K562 (cell line): ENCODE measurements around the gene TEX30.

Source experiments
- NFIX ChIP-seq: fragments of 250-450 bp; sonication (Bioruptor Pico); IDR thresholded peaks from 2 replicates; pipeline ENCODE4 v1.4.0; 2020; ENCODE audit warnings: low read depth, mild to moderate bottlenecking, moderate library complexity
- POLR2A ChIP-seq: fragments of 450-650 bp; conservative IDR thresholded peaks from 2 replicates; pipeline ENCODE4 v1.6.1; 2016
- ZZZ3 ChIP-seq: fragments of 450-650 bp; IDR thresholded peaks from 2 replicates; pipeline ENCODE4 v1.6.1; 2016; ENCODE audit warnings: antibody characterized with exemption, mild to moderate bottlenecking, moderate library complexity
- TF ChIP-seq, protein P1 (sequence below): fragments of 250-450 bp; sonication (Bioruptor Pico); IDR thresholded peaks from 2 replicates; pipeline ENCODE4 v1.8.0; 2021; ENCODE audit warnings: moderate library complexity, mild to moderate bottlenecking, inconsistent platforms
- TF ChIP-seq, protein P2 (sequence below), 3 experiments: IDR thresholded peaks in 2 of 3; conservative IDR thresholded peaks in 1 of 3; 2 replicates each; pipeline ENCODE4 v1.5.1; 2011 to 2012; ENCODE audit warnings: low read length in 3 of 3, mild to moderate bottlenecking in 3 of 3, control low read depth in 2 of 3, improper control_type of control experiment in 1 of 3, inconsistent platforms in 1 of 3, low read depth in 1 of 3, mixed read lengths in 1 of 3, moderate library complexity in 1 of 3; ENCODE audit not compliant: insufficient read depth in 2 of 3
- TF ChIP-seq, protein P3 (sequence below): sonication (generic); formaldehyde crosslinking; IDR thresholded peaks from 2 replicates; pipeline ENCODE4 v1.8.0; 2022; ENCODE audit warnings: missing genetic modification reagents, mild to moderate bottlenecking, borderline replicate concordance

DNA sequence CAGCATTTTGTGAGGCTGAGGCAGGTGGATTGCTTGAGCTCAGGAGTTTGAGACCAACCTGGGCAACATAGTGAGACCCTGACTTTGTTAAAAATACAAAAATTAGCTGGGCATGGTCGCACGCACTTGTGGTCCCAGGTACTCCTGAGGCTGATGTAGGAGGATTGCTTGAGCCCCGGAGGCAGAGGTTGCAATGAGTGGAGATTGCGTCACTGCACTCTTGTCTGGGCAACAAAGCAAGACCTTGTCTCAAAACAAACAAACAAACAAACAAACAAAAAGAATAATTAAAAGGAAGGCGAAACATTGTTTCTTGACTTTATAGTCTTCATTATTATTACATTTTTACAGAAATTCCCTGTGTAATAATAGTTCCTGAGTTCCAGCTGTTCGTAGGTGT is 41.2 kb upstream of the TEX30 start:
- TF ChIP-seq, protein P1, sequence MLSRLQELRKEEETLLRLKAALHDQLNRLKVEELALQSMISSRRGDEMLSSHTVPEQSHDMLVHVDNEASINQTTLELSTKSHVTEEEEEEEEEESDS (CRISPR knock-in tag), result no peak
- TF ChIP-seq, protein P2, sequence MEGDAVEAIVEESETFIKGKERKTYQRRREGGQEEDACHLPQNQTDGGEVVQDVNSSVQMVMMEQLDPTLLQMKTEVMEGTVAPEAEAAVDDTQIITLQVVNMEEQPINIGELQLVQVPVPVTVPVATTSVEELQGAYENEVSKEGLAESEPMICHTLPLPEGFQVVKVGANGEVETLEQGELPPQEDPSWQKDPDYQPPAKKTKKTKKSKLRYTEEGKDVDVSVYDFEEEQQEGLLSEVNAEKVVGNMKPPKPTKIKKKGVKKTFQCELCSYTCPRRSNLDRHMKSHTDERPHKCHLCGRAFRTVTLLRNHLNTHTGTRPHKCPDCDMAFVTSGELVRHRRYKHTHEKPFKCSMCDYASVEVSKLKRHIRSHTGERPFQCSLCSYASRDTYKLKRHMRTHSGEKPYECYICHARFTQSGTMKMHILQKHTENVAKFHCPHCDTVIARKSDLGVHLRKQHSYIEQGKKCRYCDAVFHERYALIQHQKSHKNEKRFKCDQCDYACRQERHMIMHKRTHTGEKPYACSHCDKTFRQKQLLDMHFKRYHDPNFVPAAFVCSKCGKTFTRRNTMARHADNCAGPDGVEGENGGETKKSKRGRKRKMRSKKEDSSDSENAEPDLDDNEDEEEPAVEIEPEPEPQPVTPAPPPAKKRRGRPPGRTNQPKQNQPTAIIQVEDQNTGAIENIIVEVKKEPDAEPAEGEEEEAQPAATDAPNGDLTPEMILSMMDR (IDR thresholded peaks at IDR 0.05 in 2 of 3, conservative IDR thresholded peaks at IDR 0.05 in 1 of 3; ENCODE audit: insufficient read depth in 2 of 3, low read depth in 1 of 3, low read length in 3 of 3), result no peak
- TF ChIP-seq NFIX, result no peak
- TF ChIP-seq ZZZ3, result no peak
- TF ChIP-seq, protein P3, sequence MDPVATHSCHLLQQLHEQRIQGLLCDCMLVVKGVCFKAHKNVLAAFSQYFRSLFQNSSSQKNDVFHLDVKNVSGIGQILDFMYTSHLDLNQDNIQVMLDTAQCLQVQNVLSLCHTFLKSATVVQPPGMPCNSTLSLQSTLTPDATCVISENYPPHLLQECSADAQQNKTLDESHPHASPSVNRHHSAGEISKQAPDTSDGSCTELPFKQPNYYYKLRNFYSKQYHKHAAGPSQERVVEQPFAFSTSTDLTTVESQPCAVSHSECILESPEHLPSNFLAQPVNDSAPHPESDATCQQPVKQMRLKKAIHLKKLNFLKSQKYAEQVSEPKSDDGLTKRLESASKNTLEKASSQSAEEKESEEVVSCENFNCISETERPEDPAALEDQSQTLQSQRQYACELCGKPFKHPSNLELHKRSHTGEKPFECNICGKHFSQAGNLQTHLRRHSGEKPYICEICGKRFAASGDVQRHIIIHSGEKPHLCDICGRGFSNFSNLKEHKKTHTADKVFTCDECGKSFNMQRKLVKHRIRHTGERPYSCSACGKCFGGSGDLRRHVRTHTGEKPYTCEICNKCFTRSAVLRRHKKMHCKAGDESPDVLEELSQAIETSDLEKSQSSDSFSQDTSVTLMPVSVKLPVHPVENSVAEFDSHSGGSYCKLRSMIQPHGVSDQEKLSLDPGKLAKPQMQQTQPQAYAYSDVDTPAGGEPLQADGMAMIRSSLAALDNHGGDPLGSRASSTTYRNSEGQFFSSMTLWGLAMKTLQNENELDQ (CRISPR knock-in tag), result no peak
- TF ChIP-seq POLR2A, result no peak
